SH-SY5Y (cell line): Measurements from ENCODE around the gene PLAC1.

ENCODE experiments used
- GATA2 ChIP-seq: IDR thresholded peaks from 2 replicates; pipeline ENCODE4 v1.6.1; 2011; ENCODE audit warnings: mild to moderate bottlenecking, low read depth, low read length
- GATA3 ChIP-seq: IDR thresholded peaks from 2 replicates; pipeline ENCODE4 v1.6.1; 2011; ENCODE audit warnings: low read depth, mild to moderate bottlenecking, low read length, moderate library complexity

DNA sequence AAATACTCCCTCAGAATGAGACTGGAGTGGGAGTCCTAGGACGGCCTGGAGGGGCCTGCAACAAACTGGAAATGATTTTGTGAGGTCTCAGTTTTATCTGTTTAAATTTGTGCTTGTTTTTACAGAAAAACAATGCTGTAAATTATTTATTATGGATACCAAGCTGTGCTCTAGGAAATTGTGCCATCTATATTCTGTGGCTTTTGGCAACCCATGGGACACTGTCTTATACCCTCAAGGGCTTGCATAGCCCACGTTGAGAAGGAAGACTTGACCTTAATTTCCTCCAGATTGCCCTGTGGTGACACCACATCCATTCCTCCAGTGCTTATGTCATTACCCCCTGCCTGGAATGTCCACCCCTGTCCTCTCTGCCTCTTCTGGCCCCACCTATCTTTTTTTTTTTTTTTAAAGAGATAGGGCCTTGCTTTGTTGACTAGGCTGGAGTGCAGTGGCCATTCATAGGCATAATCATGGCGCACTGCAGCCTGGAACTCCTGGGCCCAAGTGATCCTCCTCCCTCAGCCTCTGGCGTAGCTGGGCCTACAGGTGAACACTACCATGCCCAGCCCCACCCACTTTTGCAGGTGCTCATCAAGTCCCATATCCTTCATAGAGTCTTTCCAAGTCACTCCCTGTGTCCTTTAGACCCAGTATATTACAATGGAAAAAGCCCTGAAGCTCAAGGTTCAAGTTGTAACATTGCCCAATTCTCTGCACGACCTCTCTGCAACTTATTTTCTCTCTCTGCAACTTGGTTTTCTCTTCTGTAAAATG is 120.9 kb downstream of the PLAC1 start:
- TF ChIP-seq GATA2 (no peak), GATA3 (no peak)
